GM21717 (cell line): ENCODE data around the gene OTUB2.

Source experiments
- ATAC-seq: cut with Tn5 transposase; IDR thresholded peaks from one replicate; pipeline ENCODE4 v1.9.1; 2021; ENCODE audit warnings: mild to moderate bottlenecking, moderate library complexity; ENCODE audit not compliant: unreplicated experiment

OTUB2 gene

GRCh38 chr14:94026173-94026888 is at the start of gene OTUB2:
Gene OTUB2, plus strand, starts transcription at chr14:94026340. Its CDS starts 198 bp downstream, at chr14:94026538.
- peak; percentile 99 for ATAC-seq

GRCh38 chr14:93976477-93977057 is 49.6 kb upstream of the OTUB2 start, which contains the start of gene ASB2:
Gene ASB2, minus strand, starts transcription at chr14:93976570. Its CDS starts 12,031 bp downstream, at chr14:93964539.
- peak; percentile 19 for ATAC-seq

- ATAC-seq: no peak
These were observed 49.0 kb upstream of the OTUB2 start for GRCh38 chr14:93977171-93977570.

- no peak for ATAC-seq
These were observed 48.2 kb upstream of the OTUB2 start for GRCh38 chr14:93977790-93978581.

- no peak for ATAC-seq
These were observed 47.4 kb upstream of the OTUB2 start for GRCh38 chr14:93978735-93979134.

GRCh38 chr14:93980456-93981201 is 45.5 kb upstream of the OTUB2 start:
- no peak for ATAC-seq

GRCh38 chr14:93981316-93982229 is 44.6 kb upstream of the OTUB2 start:
- no peak for ATAC-seq

GRCh38 chr14:93982230-93983007 is 43.7 kb upstream of the OTUB2 start:
- no peak for ATAC-seq

GRCh38 chr14:93984070-93984469 is 42.1 kb upstream of the OTUB2 start:
- ATAC-seq: no peak

- ATAC-seq: no peak
These were observed 41.1 kb upstream of the OTUB2 start for GRCh38 chr14:93984987-93985410.

- ATAC-seq: no peak
These were observed 39.2 kb upstream of the OTUB2 start for GRCh38 chr14:93986955-93987354.

- ATAC-seq: no peak
These were observed 38.8 kb upstream of the OTUB2 start for GRCh38 chr14:93987376-93987775.

- no peak for ATAC-seq
These were observed 38.2 kb upstream of the OTUB2 start for GRCh38 chr14:93987815-93988476.

- peak; percentile 72 for ATAC-seq
These were observed 36.2 kb upstream of the OTUB2 start for GRCh38 chr14:93989939-93990338.

GRCh38 chr14:93991212-93991611 is 34.9 kb upstream of the OTUB2 start:
- no peak for ATAC-seq

GRCh38 chr14:93991649-93992048 is 34.5 kb upstream of the OTUB2 start:
- no peak for ATAC-seq

- ATAC-seq: no peak
These were observed 32.8 kb upstream of the OTUB2 start for GRCh38 chr14:93993382-93993781.

GRCh38 chr14:93994919-93995682 is 31.0 kb upstream of the OTUB2 start:
- no peak for ATAC-seq
